HPDE6-E6E7 (cell line): ENCODE data around the gene TPRX1.
"Not testable (repeated sequence)": the region's sequence is repeated elsewhere in the genome, so short reads cannot be mapped to it uniquely, and the experiment has no call there.

Experiments
- DNase-seq: peaks from one replicate; pipeline ENCODE4 v3.0.0; 2011; ENCODE audit warnings: missing footprints; ENCODE audit errors: extremely low spot score

TPRX1 gene

DNA sequence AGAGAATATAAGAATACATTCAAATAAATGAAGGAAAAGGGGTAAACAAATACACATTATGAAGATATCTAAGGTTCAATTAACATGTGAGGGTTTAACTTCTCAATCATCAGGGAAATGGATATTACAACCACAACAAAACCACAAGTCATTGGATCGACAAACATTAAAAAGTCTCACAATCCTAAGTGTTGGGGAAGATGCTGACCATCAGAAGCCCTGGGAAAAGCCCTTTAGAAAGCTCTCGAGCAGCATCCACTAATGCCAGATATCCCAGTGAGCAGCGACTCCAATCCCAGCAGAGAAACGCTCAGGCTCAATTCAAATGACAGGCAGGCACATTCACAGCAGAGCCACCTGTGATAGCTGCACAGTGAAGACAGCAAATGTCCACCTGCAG is 3.1 kb downstream of the TPRX1 start:
- no peak for DNase-seq

DNA sequence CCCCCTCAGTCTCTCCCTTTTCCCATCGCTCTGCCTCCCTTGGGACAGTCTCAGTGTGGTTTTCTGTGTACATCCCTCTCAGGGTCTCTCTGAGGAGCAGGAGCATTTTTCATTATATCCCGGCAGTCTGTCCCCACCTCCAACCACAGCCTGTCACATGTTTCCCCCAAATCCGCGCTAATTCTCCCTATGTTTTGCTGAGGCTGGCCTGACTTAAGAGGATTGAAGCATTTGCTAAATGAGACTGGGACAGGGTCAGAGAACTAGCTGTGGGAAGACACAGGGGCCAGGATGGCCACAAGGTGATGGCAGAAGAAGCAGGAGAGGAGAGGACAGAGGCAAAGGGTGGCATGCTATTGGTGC is 5.5 kb downstream of the TPRX1 start:
- DNase-seq, result no peak

DNA sequence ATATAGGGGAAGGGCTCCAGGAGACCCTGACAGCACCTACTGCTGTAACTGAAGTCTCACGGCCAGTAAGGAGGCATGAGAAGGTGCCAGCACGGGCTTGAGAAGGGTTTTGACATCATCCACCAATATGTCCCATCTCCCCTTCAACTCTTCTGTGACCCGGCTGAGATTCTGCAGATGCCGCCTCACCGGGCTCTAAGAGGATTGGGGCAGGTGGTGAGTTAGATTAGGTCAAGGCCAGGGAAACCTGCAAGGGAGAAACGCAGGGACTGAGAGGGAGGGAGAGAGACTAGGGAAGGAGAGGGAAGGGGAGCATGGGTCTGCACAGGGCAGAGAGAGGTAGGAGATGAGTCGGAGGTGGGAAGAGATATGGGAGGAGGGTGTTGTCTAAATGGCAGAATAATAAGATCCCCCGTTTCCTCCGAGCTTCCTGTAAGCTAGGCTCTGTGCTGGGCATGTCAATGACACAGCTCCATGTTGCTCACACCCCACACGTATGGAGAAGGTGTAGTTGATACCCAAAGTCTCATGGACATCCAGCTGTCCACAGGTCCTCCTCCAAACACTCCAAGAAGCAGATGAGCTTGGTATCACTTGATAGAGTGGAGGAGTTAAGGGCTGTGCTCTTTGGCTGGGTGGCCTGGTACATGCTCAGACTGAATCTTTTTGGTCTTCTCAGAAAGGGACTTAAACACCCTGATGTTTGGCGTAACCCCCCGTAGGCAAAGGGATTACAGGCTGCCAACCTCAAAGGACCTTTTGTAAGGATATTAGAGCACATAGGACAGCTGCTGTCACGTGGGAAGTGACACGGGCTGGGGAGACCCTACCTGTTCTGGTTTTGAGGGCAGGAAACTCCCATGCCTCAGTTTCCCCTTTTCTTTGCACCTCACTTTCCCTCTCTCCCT is 6.1 kb downstream of the TPRX1 start:
- DNase-seq, result no peak

DNA sequence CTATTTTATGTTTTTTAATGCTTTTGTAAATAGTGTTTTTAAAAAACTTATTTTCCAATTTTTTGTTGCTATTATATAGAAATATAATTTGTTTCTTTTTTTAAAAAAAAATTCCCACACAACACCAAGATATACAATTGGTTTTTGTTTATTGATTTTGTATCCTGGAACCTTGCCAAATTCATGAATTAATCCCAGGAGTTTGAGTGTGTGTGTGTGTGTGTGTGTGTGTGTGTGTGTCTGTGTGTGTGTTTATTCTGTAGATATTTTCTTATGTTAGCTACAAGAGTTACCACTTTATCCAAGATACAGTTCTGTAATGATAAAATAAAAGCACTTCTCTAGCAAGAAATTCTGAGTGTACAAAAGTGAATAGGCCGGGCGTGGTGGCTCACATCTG is 7.6 kb downstream of the TPRX1 start:
- DNase-seq, result no peak

DNA sequence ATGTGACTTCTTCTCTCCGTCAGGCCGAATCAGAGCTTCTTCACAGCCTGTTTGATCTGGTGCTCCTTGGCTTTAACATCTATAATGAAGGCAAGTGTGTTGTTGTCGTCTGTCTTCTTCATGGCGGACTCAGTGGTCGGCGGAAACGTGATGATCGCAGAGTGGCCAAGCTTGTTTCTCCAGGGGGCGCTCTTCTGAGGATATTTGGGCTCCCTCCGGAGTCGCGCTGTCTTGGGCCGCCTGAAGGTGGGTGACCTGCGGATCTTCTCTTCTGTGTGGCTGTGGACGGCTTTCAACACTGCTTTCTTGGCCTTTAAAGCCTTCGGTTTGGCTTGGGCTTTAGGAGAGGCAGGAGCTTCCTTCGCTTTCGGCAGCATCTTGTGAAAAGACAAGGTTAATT is 9.8 kb downstream of the TPRX1 start:
- no peak for DNase-seq

DNA sequence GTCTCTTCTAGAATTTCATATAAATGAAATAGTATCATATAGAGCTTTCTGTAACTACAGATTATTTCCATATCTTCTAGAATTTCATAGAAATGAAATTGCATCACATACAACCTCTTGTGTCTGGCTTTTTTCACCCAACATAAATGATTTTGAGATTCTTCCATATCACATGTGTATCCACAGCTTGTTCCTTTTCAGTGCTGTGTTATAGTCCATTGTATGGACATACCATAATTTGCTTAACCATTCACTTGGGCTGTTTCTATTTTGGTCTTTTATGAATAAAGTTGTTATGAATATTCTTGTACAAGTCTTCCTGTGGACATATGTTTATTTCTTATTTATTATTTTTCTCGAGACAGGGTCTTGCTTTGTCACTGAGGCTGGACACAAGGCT is 11.7 kb downstream of the TPRX1 start:
- DNase-seq, result no peak

DNA sequence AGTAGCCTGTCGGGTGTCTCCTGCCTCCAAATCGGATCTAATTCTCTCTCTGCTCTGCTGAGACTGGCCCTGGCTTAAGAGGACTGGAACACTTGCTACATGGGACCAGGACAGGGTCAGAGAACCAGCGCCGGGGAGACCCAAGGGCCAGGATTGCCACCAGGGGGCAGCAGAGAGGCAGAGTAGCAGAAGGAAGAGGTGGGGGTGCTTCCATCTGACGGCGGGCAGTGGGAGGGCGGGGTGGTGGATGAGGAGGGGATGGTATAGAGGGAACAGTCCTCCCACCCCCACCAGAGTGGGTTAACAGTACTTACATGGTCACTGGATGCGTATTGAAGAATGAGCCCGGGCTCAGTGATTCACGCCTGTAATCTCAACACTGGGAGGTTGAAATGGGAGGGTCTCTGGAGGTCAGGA is 13.9 kb downstream of the TPRX1 start:
- peak; percentile 61 for DNase-seq

DNA sequence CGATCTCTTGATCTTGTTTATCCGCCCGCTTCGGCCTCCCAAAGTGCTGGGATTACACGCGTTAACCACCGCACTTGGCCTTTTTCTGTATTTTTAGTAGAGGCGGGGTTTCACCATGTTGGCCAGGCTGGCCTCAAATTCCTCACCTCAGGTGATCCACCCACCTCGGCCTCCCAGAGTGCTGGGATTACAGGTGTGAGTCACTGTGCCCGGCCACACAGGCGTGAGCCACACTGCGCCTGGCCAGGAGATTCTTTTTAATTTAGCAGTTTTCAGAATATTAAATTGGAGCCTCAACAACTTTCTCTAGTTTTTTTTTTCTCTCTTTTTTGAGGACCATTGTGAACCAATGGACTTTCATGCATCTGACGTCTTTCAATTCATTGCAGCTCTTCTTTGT is 14.5 kb downstream of the TPRX1 start:
- DNase-seq, result not testable (repeated sequence)

DNA sequence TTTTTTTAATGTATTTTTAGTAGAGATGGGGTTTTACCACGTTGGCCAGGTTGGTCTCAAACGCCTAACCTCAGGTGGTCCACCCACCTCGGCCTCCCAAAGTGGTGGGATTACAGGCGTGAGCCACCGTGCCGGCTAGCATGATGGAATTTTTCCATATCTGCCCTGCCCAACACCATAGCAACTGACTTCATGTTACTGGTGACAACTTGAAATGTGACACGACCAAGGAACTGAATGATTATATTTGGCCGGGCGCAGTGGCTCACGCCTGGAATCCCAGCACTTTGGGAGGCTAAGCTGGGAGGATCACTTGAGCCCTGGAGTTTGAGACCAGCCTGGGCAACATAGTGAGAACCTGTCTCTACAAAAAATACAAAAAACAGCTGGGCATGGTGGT is 17.0 kb downstream of the TPRX1 start:
- DNase-seq, result not testable (repeated sequence)

DNA sequence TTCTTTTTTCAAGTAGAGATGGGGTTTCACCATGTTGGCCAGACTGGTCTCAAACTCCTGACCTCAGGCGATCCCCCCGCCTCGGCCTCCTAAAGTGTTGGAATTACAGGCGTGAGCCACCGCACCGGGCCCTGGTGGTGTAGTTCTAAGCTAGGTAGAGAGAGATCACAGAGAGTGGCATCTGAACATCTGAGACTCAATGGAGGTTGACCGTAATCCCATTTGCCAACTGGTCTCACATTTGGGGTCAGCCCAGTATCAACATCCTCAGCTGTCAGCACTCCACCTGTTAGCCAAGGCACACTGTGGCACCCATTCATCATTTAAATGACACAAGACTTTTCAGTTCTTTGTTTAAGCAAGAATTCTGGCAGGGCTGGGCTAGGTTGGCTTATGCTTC is 17.8 kb downstream of the TPRX1 start:
- DNase-seq, result no peak

DNA sequence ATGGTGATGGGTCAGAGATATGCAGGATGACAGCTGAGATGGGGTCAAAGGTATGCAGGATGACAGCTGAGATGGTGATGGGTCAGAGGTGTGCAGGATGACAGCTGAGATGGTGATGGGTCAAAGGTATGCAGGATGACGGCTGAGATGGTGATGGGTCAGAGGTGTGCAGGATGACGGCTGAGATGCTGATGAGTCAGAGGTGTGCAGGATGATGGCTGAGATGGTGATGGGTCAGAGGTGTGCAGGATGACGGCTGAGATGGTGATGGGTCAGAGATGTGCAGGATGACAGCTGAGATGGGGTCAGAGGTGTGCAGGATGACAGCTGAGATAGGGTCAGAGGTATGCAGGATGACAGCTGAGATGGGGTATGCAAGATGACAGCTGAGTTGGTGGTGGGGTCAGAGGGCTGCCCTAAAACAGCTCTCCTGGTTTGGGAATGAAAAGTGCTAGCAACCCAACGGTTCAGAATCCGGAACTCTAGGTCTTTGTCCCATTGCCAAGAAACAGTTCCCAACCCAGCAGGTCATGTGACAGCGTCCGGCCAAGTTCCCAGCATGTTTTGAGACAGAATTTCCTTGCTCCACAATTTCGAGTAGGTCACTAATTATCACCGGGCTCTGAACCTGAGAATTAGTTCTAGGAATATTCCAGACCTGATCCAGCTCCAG is 22.6 kb downstream of the TPRX1 start:
- DNase-seq, result no peak

DNA sequence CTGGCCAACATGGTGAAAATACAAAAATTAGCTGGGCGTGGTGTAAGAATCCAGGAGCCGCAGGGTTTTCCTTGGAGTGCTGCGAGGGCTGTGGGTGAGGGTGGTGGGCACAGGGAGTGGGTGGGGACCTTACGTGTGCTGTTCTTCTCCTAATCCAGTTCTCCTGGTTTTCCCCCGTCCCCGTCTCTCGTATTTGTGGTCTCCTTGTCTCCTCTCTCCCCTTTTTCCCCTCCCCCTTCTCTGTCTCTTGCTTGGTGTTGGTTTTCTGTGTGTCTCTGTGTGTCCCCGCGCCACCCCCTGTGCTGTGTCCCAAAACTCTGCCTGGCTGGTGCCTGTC is 24.2 kb downstream of the TPRX1 start:
- DNase-seq, result no peak

DNA sequence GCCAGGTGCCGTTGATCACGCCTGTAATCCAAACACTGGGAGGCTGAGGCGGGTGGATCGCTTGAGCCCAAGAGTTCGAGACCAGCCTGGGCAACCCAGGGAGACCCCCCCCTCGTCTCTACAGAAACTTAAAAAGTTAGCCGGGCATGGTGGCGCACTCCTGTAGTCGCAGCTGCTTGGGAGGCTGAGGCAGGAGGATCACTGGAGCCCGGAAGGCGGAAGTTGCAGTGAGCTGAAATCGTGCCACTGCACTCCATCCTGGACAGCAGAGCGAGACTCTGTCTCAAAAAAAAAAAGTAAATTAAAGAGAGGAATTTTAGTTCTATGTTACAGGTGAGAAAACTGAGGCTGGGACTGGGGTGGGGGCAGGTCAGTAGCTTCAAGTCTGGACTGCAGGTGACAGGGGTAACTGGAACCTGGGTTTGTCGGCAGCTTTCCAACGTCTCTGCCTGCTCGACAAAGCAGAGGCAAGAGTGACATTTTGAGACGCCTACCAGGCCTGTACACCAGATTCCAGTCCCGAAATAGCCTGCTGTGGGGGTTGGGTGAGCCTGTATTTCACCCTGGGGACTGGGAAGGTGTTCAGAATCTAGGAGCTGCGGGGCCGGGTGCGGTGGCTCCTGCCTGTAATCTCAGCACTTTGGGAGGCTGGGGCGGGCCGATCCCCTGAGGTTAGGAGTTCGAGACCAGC is 24.7 kb downstream of the TPRX1 start:
- no peak for DNase-seq

DNA sequence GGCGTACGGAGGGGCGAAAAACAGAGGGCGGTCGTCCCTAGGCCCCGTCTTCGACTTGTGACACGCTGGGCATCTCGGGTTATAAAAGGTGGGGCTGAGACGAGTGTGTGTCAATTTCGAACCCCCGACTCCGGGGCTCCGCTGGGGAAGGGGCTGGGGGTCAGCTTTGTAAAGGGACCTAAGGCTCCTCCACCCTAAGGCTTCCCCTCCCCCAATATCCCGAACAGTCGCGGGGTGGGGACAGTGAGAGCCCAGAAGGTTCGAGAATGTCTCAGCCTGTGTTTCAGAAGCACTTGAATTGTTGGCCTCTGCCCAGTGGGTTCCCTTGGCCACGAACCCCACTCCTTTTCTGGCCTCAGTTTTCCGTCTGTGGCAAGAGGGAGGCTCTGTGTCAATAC is 25.4 kb downstream of the TPRX1 start:
- DNase-seq, result no peak

DNA sequence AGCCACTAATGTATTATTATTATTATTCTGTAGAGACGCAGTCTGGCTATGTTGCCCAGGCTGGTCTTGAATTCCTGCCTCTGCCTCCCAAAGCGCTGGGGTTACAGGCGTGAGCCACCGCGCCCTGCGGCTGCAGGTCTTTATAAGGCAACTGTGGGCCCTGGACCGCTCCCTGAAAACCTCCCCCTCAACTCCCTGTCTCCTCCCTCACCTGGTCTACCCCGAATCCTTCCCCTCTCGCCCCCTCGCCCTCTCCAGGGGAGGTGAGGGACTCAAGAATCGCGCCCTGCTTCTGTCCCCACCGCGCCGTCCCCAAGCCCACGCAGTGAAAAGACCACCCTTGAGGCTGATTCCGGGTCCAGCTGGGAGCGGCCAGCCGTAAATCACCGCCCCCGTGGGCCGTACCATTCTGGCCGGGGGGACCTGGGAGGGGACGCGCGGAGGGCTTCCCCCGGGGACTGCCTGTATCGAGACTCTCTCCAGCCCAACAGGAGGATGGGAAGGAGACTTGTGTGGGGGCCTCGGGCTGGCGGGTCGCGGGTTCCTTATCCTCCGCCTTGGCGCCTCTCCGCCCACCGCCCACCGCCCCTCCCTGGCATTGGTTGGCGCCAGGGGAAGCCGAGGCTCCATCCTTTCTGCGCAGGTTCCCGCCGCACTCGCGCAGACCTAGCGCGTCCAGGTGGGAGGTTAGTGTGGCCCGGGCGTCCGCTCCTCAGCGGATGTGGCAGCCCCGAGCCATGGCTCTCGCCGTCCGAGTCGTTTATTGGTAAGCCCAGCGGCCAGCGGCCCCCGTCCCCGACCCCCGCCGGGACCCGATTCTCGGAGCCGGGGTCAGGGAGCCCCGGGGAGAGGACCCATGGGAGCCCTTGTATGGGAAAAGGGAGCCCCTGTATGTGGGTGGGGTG is 26.1 kb downstream of the TPRX1 start, which contains the start of gene SELENOW:
Gene SELENOW (plus strand): TSS at position 655 of the 905 bp plus-strand sequence. CDS start 83 bp downstream, at position 738.
- peak; percentile 84 for DNase-seq

DNA sequence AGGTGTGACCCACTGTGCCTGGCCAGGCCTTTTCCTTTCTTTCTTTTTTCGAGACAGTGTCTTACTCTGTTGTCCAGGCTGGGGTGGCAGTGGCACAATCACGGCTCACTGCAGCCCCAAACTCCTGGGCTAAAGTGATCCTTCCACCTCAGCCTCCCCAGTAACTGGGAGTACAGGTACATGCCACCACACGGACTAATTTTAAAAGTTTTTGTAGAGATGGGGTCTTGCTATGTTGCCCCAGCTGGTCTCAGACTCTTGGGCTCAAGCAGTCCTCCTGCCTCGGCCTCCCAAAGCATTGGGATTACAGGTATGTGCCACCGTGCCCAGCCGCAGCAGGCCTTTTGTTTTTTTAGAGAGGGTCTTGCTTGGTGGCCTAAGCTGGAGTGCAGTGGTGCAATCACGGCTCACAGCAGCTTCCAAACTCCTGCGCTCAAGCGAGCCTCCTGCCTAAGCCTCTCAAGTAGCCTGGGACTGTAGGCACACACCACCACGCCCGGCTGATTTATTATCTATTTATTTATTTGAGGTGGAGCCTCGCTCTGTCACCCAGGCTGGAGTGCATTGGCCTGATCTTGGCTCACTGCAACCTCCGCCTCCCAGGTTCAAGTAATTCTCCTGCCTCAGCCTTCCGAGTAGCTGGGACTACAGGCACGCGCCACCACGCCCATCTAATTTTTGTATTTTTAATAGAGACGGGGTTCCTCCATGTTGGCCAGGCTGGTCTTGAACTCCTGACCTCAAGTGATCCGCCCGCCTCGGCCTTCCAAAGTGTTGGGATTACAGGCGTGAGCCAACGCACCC is 26.9 kb downstream of the TPRX1 start:
- not testable (repeated sequence) for DNase-seq

DNA sequence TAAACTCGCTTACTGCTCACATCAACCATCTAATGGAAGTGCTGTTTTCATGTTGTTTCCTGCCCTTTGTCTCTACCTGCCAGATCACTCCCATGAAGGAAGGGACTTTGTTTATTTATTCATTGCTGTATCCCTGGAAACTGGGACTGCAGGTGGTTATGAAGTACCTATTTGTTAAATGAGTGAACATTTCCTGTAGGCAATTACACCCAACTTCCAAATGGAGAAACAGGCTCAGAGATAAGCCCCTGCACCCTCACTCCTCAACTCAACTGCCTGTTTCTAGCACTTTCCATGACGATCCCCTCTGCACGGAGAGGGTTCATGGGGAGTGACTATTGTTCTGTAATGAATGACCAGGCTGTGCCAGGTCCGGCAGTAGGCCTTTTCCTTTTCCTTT is 27.8 kb downstream of the TPRX1 start:
- DNase-seq, result peak; percentile 95

DNA sequence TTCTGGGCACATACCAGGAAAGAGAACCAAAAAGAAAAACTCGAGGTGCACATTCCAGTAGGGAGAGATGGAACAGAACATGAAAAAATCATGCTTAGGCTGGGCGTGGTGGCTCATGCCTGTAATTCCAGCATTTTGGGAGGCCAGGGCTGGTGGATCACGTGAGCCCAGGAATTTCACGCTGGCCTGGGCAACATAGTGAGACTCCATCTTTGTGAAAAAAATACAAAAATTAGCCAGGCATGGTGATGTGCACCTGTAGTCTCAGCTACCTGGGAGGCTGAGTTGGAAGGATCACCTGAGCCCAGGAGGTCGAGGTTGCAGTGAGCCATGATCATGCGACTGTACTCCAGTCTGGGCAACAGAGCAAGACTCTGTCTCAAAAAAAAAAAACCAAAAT is 33.1 kb downstream of the TPRX1 start:
- not testable (repeated sequence) for DNase-seq

DNA sequence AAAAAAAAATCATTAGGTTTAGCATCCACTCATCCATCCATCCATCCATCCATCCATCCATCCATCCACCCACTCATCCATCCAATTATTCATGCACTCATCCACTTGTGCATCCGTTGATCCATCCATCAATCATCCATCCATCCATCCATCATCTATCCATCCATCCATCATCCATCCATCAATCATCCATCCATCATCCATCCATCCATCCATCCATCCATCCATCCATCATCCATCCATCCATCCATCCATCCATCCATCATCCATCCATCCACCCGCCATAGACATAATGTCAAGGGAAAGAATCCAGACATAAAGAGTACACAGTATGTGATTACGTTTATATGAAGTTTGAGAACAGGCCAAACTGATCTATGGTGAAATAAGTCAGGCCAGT is 34.8 kb downstream of the TPRX1 start:
- no peak for DNase-seq

DNA sequence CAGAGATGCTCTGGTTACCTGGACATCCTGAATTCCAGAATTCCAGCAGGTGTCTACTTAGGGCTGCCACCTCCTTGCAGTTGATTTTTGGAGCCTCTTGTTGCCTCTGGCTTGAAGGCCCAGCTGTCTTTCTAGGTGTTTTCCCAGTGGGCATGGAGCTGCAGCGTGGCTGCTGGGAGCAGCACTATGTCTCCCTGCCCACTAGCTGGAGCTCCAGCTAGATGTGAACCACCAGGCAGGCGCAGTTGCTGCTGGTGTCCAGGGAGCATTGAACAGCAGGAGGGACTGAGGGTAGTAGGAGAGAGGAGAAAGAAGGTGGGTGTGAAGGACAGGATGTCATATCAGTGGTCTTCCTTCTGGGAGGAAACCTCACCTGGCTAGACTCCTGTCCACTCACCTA is 35.7 kb downstream of the TPRX1 start:
- DNase-seq, result no peak

DNA sequence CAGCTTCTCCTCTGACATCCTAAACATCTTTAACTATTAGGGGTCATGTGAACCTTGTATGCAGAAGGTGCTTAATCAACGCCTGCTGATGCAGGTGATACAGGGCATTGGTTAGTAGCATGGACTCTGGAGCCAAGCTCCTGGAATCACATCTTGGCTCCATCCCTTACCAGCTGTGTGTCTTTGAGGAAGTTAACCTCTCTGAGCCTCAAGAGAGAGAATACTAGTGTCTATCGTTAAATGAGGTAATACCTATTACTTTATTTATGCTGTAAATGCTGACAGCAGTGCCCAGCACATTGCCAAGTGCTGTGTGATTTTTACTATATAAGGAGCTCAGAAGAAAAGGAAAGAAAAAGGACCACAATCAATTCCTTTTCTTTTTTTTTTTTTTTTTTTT is 37.0 kb downstream of the TPRX1 start:
- DNase-seq, result no peak
